GM18520 (cell line): ENCODE results near the gene KRI1.
"Not testable (repeated sequence)": the region's sequence is repeated elsewhere in the genome, so short reads cannot be mapped to it uniquely, and the experiment has no call there.

ENCODE experiments used
- ATAC-seq: cut with Tn5 transposase; IDR thresholded peaks from one replicate; pipeline ENCODE4 v1.9.1; 2021; ENCODE audit not compliant: unreplicated experiment

The KRI1 gene

GRCh38 chr19:10575011-10575716 lies 9.4 kb upstream of the KRI1 start:
- ATAC-seq = no peak

DNA sequence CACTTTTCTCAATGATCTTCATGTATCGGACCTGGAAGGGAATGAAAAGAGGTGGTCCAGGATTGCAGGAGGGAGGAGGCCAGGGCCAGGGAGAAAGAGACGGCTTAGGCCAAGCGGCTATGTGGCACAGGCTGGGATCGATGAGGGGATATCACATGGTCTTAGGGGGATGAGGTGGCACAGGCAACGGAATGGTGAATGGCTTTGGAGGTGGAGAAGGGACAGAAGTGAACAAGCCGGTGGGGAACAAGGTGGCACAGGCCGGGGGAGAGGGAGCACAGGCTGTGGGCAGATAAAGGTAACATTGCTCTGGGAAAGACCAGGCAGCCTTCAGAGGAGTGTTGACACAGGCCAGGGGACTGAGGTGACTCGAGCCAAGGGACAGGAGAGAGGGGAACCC lies 8.7 kb upstream of the KRI1 start:
- no peak for ATAC-seq

- ATAC-seq = not testable (repeated sequence)
Measured at GRCh38 chr19:10573793-10574192, 8.0 kb upstream of the KRI1 start.

DNA sequence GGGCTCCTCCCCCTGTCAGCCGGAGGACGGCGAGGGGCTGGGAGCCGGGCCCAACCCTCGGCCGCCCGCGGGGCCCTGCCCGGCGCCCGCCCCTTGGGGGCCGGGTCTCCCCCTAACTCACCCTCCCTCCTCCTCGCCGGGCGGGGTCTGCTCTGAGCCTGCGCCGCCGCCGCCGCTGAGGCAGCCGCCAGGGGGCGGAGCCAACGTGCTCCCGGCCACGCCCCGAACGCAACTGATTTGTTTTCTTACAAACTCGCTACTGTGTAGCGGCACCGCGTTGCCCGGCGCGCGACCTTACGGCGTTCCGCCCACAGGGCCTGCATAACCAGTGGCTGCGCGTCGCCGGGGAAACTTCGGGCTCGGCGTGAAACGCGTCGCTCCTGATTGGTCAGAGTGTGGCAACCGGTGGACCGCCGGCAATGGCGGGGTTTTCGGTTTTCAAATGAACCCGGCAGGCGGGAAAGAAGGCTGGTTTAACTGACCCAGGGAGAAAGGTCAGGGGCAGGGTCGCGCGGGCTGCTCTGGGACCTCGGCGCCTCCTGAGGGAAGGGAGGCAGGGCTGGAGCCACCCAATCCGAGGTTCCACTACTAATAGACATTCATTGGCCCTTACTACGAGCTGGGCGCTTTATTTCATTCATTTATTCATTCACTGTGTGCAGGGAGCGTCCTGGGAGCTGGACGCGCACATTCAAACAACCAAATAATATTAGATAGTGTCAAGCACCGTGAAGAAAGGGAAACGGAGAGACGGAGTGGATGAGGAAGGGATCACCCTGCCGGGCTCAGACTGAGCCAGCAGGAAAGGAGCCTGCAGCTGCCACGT lies 3.2 kb upstream of the KRI1 start, which contains the start of gene CDKN2D:
CDKN2D (minus strand) TSS at position 154 of the 826 bp plus-strand sequence. CDS start 326 bp downstream, outside the sequence.
- peak; percentile 73 for ATAC-seq

DNA sequence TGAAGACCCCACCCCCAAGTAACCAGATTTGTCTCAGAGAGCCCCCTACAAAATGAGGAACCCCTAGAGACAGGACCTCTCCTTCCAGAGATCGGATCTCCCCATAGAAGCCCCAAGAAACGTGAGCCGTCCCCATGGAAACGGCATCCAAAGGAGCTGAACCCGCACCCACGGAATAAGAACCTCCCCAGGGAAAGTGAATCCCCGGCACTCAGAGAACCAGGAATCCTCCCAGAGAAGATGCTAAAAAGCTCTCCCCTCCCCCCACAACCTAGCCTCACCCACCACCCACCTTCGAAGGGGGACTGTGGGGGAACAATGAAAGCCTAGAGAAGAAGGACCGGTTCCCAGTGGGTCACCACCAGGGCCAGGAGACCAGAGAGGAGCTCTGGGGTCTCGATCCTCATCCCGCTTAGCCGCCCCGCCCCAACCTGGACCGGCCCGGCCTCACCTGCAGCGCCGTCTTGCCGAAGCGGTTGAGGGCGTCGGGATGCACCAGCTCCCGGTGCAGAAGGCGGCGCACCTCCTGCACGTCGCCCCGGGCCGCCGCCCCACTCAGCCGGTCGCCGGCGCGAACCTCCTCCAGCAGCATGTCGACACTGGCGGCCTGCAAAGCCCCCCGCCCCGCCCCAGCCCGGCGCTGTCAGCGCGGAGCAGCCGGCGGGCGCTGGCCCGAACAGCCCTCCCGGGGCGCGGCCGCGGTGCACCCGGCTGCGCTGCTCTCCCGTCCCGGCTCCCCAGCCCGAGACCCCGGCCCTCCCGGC lies 2.4 kb upstream of the KRI1 start:
- no peak for ATAC-seq

DNA sequence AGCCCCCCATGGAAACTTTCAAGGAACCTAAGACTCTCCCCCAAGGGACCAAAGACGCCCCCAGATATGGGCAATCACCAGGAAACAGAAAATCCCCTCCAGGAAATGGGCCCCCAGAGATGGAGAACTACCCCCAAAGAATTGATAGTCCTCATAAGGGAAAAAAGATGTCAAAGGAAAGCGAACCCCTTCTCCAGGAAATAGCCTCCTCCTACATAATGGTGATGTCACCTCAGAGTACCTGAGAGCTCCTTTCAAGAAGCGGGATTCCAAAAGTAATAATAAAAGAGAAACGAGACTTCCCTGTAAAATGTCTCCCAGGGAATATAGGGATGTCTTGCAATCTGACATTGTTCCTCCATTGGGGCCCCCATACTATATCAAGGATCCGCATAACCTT lies 1.8 kb upstream of the KRI1 start:
- ATAC-seq = no peak

GRCh38 chr19:10566658-10567410 lies 1.0 kb upstream of the KRI1 start:
- ATAC-seq = peak; percentile 15

DNA sequence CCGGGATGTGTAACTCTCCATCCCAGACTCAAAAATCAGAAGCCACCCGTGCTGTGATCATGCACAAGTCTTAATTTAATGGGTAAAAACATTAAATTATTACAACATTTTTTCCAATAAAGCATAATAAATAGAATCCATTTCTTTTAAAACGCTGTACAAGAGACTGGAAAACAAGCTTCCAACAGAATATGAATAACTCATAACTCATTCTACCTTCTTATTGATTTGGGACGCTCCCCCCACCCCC lies 523 bp upstream of the KRI1 start:
- ATAC-seq = no peak

GRCh38 chr19:10565028-10565566 lies 713 bp downstream of the KRI1 start:
- ATAC-seq = no peak

DNA sequence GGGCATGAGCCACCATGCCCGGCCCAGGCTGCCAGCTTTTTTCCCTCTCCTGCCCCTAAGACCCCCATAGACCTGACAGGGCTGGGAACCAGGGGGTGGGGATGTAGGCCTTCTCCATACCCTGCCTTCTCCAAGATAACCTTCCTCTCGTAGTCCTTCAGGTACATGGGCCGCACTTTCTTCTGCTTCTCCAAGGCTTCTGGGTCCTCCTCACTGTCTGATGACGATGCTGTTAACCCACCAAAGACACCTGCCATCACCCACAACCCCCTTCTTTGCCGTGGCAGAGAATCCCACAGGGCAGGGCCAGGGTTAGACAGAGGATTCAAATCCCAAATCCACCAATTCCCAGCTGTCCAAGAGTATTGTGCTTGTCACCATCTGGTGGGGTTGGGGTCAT lies 3.2 kb downstream of the KRI1 start:
- no peak for ATAC-seq

DNA sequence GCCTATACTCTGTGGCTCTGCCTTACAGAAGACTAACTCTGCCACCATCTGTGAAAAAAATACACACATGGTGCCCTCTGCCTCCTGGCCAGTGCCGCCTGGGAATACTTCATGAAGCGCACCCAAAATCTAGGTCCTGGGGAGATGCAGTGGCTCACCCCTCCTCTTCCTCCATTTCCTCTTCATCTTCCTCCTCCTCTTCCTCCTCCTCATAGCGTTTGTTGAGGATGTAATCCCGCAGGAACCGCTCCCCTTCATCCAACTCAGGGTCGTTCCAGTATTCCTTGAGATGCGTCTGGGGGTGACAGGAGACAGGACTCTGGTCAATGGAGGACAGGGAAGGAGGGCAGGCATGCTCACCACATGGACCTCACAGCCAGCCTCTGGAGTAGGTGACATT lies 5.7 kb downstream of the KRI1 start:
- ATAC-seq = no peak

DNA sequence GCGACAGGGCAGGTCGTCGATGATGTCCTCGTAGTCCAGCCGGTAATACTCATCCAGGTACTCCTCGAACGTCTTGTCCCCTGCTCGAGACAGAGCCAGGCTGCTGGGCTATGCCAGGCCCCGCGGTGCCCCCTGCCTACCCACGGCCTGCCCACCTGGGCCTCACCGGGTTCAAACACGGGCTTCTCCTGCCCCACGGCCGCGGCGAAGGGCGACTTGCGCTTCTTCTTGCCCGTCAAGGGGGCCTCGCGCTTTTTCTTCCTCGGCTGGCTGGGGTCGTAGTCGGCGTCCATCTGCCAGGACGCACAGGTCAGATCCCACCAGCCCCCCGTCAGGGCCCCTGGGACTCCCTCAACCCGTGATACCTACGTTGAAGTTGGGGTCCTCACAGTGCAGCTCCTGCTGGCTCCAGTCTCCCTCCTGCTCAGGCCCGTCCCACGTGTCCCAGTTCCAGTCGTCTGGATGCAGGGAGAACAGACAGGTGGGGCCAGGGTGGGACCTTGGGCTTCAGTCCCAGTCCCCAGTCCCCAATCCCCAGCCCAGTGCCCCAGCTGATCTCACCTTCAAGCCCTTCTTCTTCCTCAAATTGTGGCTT lies 8.1 kb downstream of the KRI1 start:
- no peak for ATAC-seq

DNA sequence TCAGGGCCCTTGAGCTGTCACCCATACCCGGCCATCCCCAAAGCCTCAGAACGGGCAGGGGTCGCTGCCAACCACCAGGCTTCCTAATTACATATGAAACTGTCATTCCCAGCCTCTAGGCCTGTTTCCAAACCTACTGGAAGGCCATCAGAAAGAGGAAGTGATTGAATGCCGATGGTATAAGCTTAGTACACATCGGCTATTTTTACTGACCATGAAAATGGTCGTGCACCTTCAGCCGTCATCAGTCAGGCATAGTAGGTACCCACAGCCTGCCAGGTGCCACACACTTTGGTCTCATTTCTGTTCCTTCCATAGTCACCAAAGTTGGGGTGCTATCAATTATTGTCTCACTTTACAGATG lies 10.2 kb downstream of the KRI1 start:
- ATAC-seq = no peak

GRCh38 chr19:10554760-10555609 lies 10.8 kb downstream of the KRI1 start:
- ATAC-seq = no peak

- no peak for ATAC-seq
Measured at GRCh38 chr19:10553943-10554381, 11.8 kb downstream of the KRI1 start.

DNA sequence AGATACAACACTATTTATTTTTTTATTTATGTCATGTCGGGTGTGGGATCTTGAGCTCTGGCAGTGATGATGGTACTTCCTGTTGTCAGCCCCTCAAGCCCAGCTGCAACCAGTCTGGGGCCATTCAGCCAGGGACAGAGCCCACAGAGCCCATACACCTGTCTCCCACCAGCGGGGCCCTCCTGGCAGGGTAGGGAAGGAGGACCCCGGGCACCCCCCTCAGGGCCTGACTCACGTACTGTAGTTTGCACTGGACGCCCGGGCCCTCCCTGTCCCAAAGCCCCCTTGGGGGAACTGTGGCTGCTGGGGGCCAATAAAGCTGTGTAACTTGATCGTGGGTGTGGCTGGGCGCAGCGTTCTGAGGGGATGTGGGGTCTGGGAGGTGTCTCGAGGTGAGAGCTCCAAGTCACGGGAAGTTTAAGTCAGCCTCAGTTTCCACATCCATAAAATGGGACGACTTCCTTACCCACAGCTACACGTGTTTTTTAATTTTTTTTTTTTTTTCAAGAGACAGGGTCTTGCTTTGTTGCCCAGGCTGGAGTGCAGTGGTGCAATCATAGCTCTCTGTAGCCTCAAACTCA lies 12.6 kb downstream of the KRI1 start:
- no peak for ATAC-seq

- no peak for ATAC-seq
Measured at GRCh38 chr19:10552510-10553053, 13.2 kb downstream of the KRI1 start.

- no peak for ATAC-seq
Measured at GRCh38 chr19:10551698-10552301, 14.0 kb downstream of the KRI1 start.

GRCh38 chr19:10551006-10551405 lies 14.8 kb downstream of the KRI1 start:
- ATAC-seq = not testable (repeated sequence)
